ENCODE results near the gene BBS7. TPM values are rescaled to one million over a fixed set of nuclear protein-coding genes. Genes with fewer than 3 reads are reported as not detected.

The BBS7 gene
- total and polyA plus RNA-seq, 8 donors, result 3.0 to 5.7 (median 4.0) TPM

DNA sequence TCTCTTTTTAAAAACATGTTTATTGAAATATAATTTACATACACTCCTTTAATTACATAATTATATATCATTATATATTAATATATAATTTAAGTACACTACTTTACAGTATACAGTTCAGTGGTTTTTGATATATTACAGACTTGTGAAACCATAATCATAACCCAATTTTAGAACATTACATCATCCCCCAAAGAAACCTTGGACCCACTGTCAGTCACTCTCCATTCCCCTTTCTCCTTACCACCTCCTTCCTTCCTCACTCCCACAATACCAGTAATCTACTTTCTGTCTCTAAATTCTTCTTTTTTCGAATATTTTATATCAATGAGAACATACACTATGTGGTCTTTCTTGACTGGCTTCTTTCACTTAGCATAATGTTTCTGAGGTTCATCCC is 87.1 kb downstream of the BBS7 start:
- WGBS, 2 donors, result 52% methylated on average over 1 of the region's 1 CpG
- DNase-seq, result no peak
- H3K27me3 ChIP-seq, result no peaks in the 10 kb centered on the region
- no peak for FAIRE-seq
- H3K9me3 ChIP-seq, result no peaks in the 10 kb centered on the region
- intact Hi-C loops (cut with DNase I), result no loop called here
- ATAC-seq, result no peak
- H3K36me3 ChIP-seq, result no peaks in the 10 kb centered on the region
- TF ChIP-seq, protein P1, sequence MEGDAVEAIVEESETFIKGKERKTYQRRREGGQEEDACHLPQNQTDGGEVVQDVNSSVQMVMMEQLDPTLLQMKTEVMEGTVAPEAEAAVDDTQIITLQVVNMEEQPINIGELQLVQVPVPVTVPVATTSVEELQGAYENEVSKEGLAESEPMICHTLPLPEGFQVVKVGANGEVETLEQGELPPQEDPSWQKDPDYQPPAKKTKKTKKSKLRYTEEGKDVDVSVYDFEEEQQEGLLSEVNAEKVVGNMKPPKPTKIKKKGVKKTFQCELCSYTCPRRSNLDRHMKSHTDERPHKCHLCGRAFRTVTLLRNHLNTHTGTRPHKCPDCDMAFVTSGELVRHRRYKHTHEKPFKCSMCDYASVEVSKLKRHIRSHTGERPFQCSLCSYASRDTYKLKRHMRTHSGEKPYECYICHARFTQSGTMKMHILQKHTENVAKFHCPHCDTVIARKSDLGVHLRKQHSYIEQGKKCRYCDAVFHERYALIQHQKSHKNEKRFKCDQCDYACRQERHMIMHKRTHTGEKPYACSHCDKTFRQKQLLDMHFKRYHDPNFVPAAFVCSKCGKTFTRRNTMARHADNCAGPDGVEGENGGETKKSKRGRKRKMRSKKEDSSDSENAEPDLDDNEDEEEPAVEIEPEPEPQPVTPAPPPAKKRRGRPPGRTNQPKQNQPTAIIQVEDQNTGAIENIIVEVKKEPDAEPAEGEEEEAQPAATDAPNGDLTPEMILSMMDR (IDR thresholded peaks at IDR 0.05), result no peak
- H3K4me1 ChIP-seq, result no peaks in the 10 kb centered on the region
- no peak overlapping the region for H3K27ac ChIP-seq
- no peak overlapping the region for H3K4me3 ChIP-seq

DNA sequence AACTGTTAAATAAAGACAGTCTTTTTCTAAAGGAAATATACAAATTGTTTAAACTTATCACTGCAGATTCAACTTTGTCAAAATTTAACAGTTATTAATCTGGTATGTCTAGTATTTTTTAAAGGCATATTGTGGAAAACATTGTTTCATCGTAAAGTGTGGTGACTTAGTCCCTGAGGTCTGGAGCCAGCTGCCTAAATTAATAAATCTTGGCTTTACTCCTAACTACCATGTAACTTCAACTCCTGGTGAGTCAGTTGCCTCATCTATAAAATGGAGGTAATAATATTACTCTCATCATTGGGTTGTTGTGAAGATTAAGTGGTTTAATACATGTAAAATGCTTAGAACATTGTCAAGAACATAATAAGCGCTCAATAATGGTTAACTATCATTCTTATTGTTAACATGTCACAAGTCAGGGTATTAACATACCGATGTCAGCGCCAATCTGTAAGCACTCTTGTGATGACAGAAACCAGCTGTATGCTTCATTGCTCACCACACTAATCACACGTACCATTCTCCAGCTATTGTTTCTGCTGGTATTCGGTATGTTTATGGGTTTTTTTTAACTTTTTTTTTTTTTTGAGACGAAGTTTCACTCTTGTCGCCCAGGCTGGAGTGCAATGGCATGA is 91.2 kb downstream of the BBS7 start:
- intact Hi-C loops (cut with DNase I), result no loop called here
- no peak for DNase-seq
- H3K4me3 ChIP-seq, result no peak overlapping the region
- no peaks in the 10 kb centered on the region for H3K36me3 ChIP-seq
- H3K27ac ChIP-seq, result no peak overlapping the region
- H3K9me3 ChIP-seq, result no peaks in the 10 kb centered on the region
- no peaks in the 10 kb centered on the region for H3K27me3 ChIP-seq
- no peaks in the 10 kb centered on the region for H3K4me1 ChIP-seq
- TF ChIP-seq, protein P1 (IDR thresholded peaks at IDR 0.05), result no peak
- no peak for FAIRE-seq
- WGBS, 2 donors, result 69 to 76% methylated on average over 8 of the region's 8 CpGs
- no peak for ATAC-seq

DNA sequence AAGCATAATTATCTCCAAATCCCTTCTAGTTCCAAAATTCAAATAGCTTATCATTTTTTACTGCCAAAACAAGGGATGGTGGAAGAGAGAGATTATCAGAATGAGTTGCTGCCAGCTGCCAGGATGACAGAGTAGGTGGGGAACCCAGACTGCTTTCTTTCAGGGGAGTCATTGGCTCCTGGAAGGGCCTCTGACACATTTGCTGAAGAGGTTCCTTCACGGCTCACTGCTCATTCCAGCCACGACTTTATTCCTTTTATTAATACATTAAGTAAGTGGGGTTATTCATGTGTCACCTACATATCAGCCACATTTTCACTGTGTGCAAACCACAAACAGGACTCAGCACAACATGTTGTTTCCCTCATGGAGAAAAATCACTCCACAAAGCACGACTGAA is 92.6 kb downstream of the BBS7 start:
- TF ChIP-seq, protein P1 (IDR thresholded peaks at IDR 0.05), result no peak
- no peak for FAIRE-seq
- intact Hi-C loops (cut with DNase I), result no loop called here
- 23 to 28% methylated on average over 3 of the region's 3 CpGs for WGBS, 2 donors
- no peak for ATAC-seq
- no peak for DNase-seq
- no peaks in the 10 kb centered on the region for H3K9me3 ChIP-seq
- no peaks in the 10 kb centered on the region for H3K36me3 ChIP-seq
- no peaks in the 10 kb centered on the region for H3K4me1 ChIP-seq
- no peaks in the 10 kb centered on the region for H3K27me3 ChIP-seq
- no peak overlapping the region for H3K4me3 ChIP-seq
- H3K27ac ChIP-seq, result no peak overlapping the region

DNA sequence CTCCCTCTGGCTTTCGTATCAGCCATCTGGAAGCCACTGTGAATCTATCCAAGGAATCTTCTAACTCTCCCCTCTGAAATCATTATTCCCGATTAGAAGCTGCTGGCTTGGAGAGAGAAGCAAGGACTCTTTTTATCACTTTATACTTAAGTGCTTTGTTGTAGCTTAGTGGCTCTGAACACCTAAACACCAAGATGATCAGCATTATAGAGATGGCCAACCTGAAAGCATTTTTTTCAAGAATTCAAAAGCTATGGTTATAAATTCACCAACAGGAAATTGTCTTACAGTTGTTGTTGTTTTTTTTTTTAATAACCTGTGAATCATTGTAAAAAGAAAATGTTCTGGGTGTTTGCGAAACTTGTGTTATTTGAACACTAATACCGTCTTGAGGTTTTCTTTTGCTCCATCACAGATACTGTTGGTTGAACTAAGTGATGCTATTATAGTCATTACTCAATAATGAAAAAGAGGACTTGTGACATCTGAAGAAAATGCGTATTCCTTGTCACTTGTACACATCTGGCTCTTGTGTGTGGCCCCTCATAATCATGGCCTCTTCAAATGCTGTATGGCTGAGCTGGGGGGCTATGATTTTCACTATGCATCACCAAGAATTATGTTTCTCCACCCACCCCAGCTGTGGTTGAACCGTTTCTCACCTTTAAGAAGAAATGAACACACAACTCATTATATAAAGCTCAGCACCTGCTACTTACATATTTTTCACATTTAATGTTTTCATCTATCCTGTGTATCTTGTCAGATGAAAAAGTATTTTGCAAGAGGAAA is 93.5 kb downstream of the BBS7 start:
- intact Hi-C loops (cut with DNase I), result no loop called here
- no peak for FAIRE-seq
- 59 to 68% methylated on average over 6 of the region's 6 CpGs for WGBS, 2 donors

More for the DNA sequence above, 93.5 kb downstream of the BBS7 start:
- no peak overlapping the region for H3K27ac ChIP-seq
- H3K4me1 ChIP-seq, result no peaks in the 10 kb centered on the region
- TF ChIP-seq, protein P1 (IDR thresholded peaks at IDR 0.05), result no peak
- ATAC-seq, result no peak
- no peaks in the 10 kb centered on the region for H3K9me3 ChIP-seq
- H3K36me3 ChIP-seq, result no peaks in the 10 kb centered on the region
- no peaks in the 10 kb centered on the region for H3K27me3 ChIP-seq
- no peak for DNase-seq
- no peak overlapping the region for H3K4me3 ChIP-seq

Other genes starting within 250 kb of the BBS7 start
- 100 to 1,000 TPM in 3 of 6 donors, 10 to 100 TPM in 3; 70.2 to 196 (median 92.8) TPM for gene ANXA5, start 173.5 kb downstream of the BBS7 start, total RNA-seq
- gene ANXA5, start 173.5 kb downstream of the BBS7 start, polyA plus RNA-seq, result 100 to 1,000 TPM; 149 to 210 TPM
- not detected for gene SMIM43, start 105.3 kb downstream of the BBS7 start, total RNA-seq
- under 1 TPM in 1 of 2 donors, not detected in 1; 0.07 TPM for gene SMIM43, start 105.3 kb downstream of the BBS7 start, polyA plus RNA-seq
- 1 to 10 TPM; 6.3 to 8.5 (median 7.6) TPM for gene EXOSC9, start 69.2 kb downstream of the BBS7 start, total RNA-seq
- 10 to 100 TPM in 1 of 2 donors, 1 to 10 TPM in 1; 8.0 to 15.9 TPM for gene EXOSC9, start 69.2 kb downstream of the BBS7 start, polyA plus RNA-seq
- 1 to 10 TPM in 1 of 6 donors, under 1 TPM in 5; 0.19 to 1.5 (median 0.42) TPM for gene CCNA2, start 46.6 kb downstream of the BBS7 start, total RNA-seq
- under 1 TPM; 0.72 to 0.82 TPM for gene CCNA2, start 46.6 kb downstream of the BBS7 start, polyA plus RNA-seq
- gene TRPC3, start 81.6 kb upstream of the BBS7 start, total RNA-seq, result under 1 TPM in 3 of 6 donors, not detected in 3; 0.03 to 0.06 (median 0.06) TPM
- under 1 TPM; 0.02 to 0.04 TPM for gene TRPC3, start 81.6 kb upstream of the BBS7 start, polyA plus RNA-seq

Data from pancreas (tissue), 10 donors.